ENCODE results near the gene ACTN2. TPM values are rescaled to one million over a fixed set of nuclear protein-coding genes. Genes with fewer than 3 reads are reported as not detected.

Gene ACTN2
- 0.49 TPM for total RNA-seq (2021; ENCODE audit: unreplicated experiment)
- polyA plus RNA-seq (2012; ENCODE audit: insufficient read length): 1.6 TPM
- Bru-seq, nascent RNA: percentile 28 among the genes with signal in this experiment
- percentile 27 among the genes with signal in this experiment for BruChase-seq, experiment 1, labeled RNA remaining after a 2-hour chase
- percentile 25 among the genes with signal in this experiment for BruChase-seq, experiment 2, labeled RNA remaining after a 6-hour chase
- long read RNA-seq: 0 reads

- CTCF ChIA-PET: interaction anchor here (0.6 kb wide), 1 partner anchor 240 kb away, joined by 7 read pairs; no protein-coding TSS in a partner anchor
- DNase-seq (ENCODE audit: low read depth, low spot score): no peak
- Histone ChIP-seq H3K36me3 (ENCODE audit: control insufficient read depth, insufficient read depth, low read length) (no peaks in the 10 kb centered on the region), H3K4me1 (ENCODE audit: control insufficient read depth, insufficient read depth, low read length) (no peaks in the 10 kb centered on the region), H3K27me3 (ENCODE audit: control insufficient read depth, insufficient read depth, low read length) (peaks cover 7% of the 10 kb centered on the region; the same call in 1 of the 2 replicates), H3K4me3 (ENCODE audit: low read depth in 2 of 2, low read length in 2 of 2) (peak within 1 kb of the TSS; percentile 32 to 35), H3K9me3 (ENCODE audit: control insufficient read depth, insufficient read depth, low read depth, low read length) (no peaks in the 10 kb centered on the region), H3K27ac (ENCODE audit: low read length) (no peak within 1 kb of the TSS)
- TF ChIP-seq REST (IDR thresholded peaks at IDR 0.05; ENCODE audit: insufficient read depth in 1 of 2, low read depth in 2 of 2, low read length in 1 of 2) (no peak), CTCF (IDR thresholded peaks at IDR 0.05) (no peak), TCF7L2 (IDR thresholded peaks at IDR 0.05; ENCODE audit: low read depth, low read length) (no peak), SIN3A (IDR thresholded peaks at IDR 0.05; ENCODE audit: borderline replicate concordance, insufficient read depth, low read depth, low read length) (no peak), POLR2AphosphoS5 (IDR thresholded peaks at IDR 0.05; ENCODE audit: low read depth, low read length) (no peak)
- intact Hi-C loops (cut with micrococcal nuclease; ENCODE audit: unreplicated experiment) (loop anchor here (5.0 kb wide), 1 partner anchor 79 kb away; no protein-coding TSS in a partner anchor), in situ Hi-C loops (cut with HindIII; ENCODE audit: low pct_unique_long_range_greater_than_20kb, low sequenced_read_pairs) (no loop called here)
- BruUV-seq (replicated peaks): no TSS peak
- peak; percentile 82 for ATAC-seq
- POLR2A ChIA-PET: no interaction called here
Measured at GRCh38 chr1:236685917-236686814, at the start of gene ACTN2. TSS of gene ACTN2 (plus strand) at chr1:236686499. CDS start at chr1:236686674, 175 bp downstream.

GRCh38 chr1:236638945-236639344 is 47.4 kb upstream of the ACTN2 start:
- TF ChIP-seq REST (IDR thresholded peaks at IDR 0.05; ENCODE audit: insufficient read depth in 1 of 2, low read depth in 2 of 2, low read length in 1 of 2) (no peak), POLR2AphosphoS5 (IDR thresholded peaks at IDR 0.05; ENCODE audit: low read depth, low read length) (no peak), SIN3A (IDR thresholded peaks at IDR 0.05; ENCODE audit: borderline replicate concordance, insufficient read depth, low read depth, low read length) (no peak), TCF7L2 (IDR thresholded peaks at IDR 0.05; ENCODE audit: low read depth, low read length) (no peak), CTCF (IDR thresholded peaks at IDR 0.05) (no peak)
- Histone ChIP-seq H3K9me3 (ENCODE audit: control insufficient read depth, insufficient read depth, low read depth, low read length) (no peaks in the 10 kb centered on the region), H3K27me3 (ENCODE audit: control insufficient read depth, insufficient read depth, low read length) (no peaks in the 10 kb centered on the region), H3K4me3 (ENCODE audit: low read depth in 2 of 2, low read length in 2 of 2) (no peak overlapping the region), H3K4me1 (ENCODE audit: control insufficient read depth, insufficient read depth, low read length) (no peaks in the 10 kb centered on the region), H3K27ac (ENCODE audit: low read length) (no peak overlapping the region), H3K36me3 (ENCODE audit: control insufficient read depth, insufficient read depth, low read length) (no peaks in the 10 kb centered on the region)
- BruUV-seq (replicated peaks): no TSS peak
- intact Hi-C loops (cut with micrococcal nuclease; ENCODE audit: unreplicated experiment): no loop called here
- ATAC-seq (no peak), DNase-seq (ENCODE audit: low read depth, low spot score) (no peak)
- in situ Hi-C loops (cut with HindIII; ENCODE audit: low pct_unique_long_range_greater_than_20kb, low sequenced_read_pairs): no loop called here
- POLR2A ChIA-PET: no interaction called here
- CTCF ChIA-PET: no interaction called here
